ENCODE results near the gene SORCS1. TPM values are rescaled to one million over a fixed set of nuclear protein-coding genes. Genes with fewer than 3 reads are reported as not detected.

SORCS1 gene
- total RNA-seq, 1 donor from 2014 or later: 0.23 TPM

DNA sequence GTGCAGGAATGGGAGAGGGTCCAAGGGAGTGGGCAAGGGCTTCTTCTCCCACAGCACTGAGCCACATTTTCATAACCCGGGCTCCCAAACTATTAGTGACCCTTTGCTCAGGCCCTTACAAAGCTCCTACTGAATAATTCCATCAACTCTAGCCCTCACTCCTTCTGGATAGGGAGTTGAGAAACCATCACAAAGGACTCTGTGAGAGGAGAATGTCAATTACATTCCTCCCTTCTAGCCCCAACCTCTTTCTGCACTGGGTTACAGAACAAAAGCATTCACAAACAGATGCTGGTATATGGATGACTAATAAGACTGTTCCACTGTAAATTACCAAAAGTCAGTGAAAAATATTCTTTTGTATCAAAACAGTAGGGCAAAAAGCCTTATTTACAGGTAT, 203.7 kb downstream of the SORCS1 start:
- DNase-seq: no peak
- no peaks in the 10 kb centered on the region for H3K27me3 ChIP-seq
- no peaks in the 10 kb centered on the region for H3K36me3 ChIP-seq
- no peak overlapping the region for H3K27ac ChIP-seq
- H3K4me3 ChIP-seq: no peak overlapping the region
- H3K4me1 ChIP-seq: no peaks in the 10 kb centered on the region
- TF ChIP-seq, protein P1, sequence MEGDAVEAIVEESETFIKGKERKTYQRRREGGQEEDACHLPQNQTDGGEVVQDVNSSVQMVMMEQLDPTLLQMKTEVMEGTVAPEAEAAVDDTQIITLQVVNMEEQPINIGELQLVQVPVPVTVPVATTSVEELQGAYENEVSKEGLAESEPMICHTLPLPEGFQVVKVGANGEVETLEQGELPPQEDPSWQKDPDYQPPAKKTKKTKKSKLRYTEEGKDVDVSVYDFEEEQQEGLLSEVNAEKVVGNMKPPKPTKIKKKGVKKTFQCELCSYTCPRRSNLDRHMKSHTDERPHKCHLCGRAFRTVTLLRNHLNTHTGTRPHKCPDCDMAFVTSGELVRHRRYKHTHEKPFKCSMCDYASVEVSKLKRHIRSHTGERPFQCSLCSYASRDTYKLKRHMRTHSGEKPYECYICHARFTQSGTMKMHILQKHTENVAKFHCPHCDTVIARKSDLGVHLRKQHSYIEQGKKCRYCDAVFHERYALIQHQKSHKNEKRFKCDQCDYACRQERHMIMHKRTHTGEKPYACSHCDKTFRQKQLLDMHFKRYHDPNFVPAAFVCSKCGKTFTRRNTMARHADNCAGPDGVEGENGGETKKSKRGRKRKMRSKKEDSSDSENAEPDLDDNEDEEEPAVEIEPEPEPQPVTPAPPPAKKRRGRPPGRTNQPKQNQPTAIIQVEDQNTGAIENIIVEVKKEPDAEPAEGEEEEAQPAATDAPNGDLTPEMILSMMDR (IDR thresholded peaks at IDR 0.05): no peak
- no peak for ATAC-seq
- H3K9me3 ChIP-seq: no peaks in the 10 kb centered on the region
- intact Hi-C loops (cut with DNase I): no loop called here

- no peaks in the 10 kb centered on the region for H3K27me3 ChIP-seq
- ATAC-seq (peak; percentile 32), DNase-seq (no peak)
- H3K27ac ChIP-seq: peak overlapping the region; percentile 17
- H3K36me3 ChIP-seq: no peaks in the 10 kb centered on the region
- H3K9me3 ChIP-seq: no peaks in the 10 kb centered on the region
- intact Hi-C loops (cut with DNase I): no loop called here
- H3K4me3 ChIP-seq: no peak overlapping the region
- TF ChIP-seq, protein P1 (IDR thresholded peaks at IDR 0.05): no peak
- H3K4me1 ChIP-seq: no peaks in the 10 kb centered on the region
Observed at GRCh38 chr10:106959521-106959920, 205.0 kb downstream of the SORCS1 start.

- ATAC-seq (peak; percentile 78), DNase-seq (no peak)
- Histone ChIP-seq H3K27ac (peak overlapping the region; percentile 47), H3K9me3 (no peaks in the 10 kb centered on the region), H3K27me3 (no peaks in the 10 kb centered on the region), H3K4me1 (no peaks in the 10 kb centered on the region), H3K4me3 (no peak overlapping the region), H3K36me3 (no peaks in the 10 kb centered on the region)
- intact Hi-C loops (cut with DNase I): no loop called here
- TF ChIP-seq, protein P1 (IDR thresholded peaks at IDR 0.05): no peak
Observed at GRCh38 chr10:106958589-106959361, 205.7 kb downstream of the SORCS1 start.

DNA sequence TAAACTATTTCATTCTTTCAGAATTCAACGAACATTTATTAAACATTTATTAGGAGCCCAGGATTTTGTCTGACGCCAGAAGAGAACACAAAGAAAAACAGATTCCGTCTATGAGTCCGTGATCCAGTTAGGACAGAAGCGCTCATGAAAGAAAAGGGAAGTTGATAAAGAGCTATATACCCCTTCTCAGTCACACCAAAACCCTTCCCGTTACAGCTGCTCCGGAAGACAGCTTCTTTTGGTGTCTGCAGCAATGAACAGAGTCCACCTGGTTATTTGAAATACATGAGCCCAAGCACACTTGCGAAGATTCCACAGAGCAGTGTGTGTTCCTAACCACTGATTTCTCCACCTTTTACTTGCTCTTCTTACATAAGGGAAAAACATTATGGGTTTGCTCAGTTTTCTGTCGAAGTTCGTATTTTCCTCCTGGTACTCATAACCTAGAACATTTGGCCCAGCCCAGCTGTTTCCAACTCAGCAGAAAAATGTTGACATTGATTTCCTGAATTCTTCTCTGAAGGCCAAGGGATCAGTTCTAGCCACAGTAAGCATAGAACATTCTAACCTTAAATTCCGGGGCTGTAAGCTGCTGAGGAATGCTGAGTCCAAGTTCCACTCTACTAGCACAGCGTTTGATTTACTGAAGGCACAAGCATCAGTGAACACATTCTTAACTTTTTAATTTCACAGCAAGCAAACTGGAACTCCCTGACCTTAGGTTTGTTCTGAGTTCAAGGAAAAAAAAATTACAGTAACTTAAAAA, 206.5 kb downstream of the SORCS1 start:
- ATAC-seq: peak; percentile 59
- peak overlapping the region; percentile 47 for H3K27ac ChIP-seq
- intact Hi-C loops (cut with DNase I): no loop called here

GRCh38 chr10:106956216-106956915, 208.1 kb downstream of the SORCS1 start:
- Histone ChIP-seq H3K27me3 (no peaks in the 10 kb centered on the region), H3K27ac (no peak overlapping the region)
- TF ChIP-seq, protein P1 (IDR thresholded peaks at IDR 0.05): no peak

More for the DNA sequence above, 206.5 kb downstream of the SORCS1 start:
- Histone ChIP-seq H3K27me3 (no peaks in the 10 kb centered on the region), H3K4me3 (no peak overlapping the region), H3K36me3 (no peaks in the 10 kb centered on the region), H3K9me3 (no peaks in the 10 kb centered on the region), H3K4me1 (no peaks in the 10 kb centered on the region)
- TF ChIP-seq, protein P1 (IDR thresholded peaks at IDR 0.05): no peak
- no peak for DNase-seq

More at GRCh38 chr10:106956216-106956915, 208.1 kb downstream of the SORCS1 start:
- Histone ChIP-seq H3K4me1 (no peaks in the 10 kb centered on the region), H3K4me3 (no peak overlapping the region), H3K36me3 (no peaks in the 10 kb centered on the region), H3K9me3 (no peaks in the 10 kb centered on the region)
- intact Hi-C loops (cut with DNase I): no loop called here
- ATAC-seq (no peak), DNase-seq (no peak)
